A172 (cell line): ENCODE results near the gene TTC39C. TPM values are rescaled to one million over a fixed set of nuclear protein-coding genes. Genes with fewer than 3 reads are reported as not detected.

Experiments
- DNase-seq: peaks from one replicate; pipeline ENCODE4 v3.0.0-alpha.2; 2015; ENCODE audit warnings: low spot score
- total RNA-seq: library from RNA; depleted of rRNA; stranded (reverse); fragments of >200 nt; shearing (Covaris generic); gene quantifications from 2 replicates; pipeline ENCODE4 v1.2.3, GENCODE V29; 2014

TTC39C gene
- total RNA-seq, 1 experiment from 2014 or later, result 17.8 TPM

GRCh38 chr18:24083550-24083949 is 69.0 kb downstream of the TTC39C start:
- no peak for DNase-seq

- DNase-seq, result no peak
Observed at GRCh38 chr18:24086082-24086481, 71.5 kb downstream of the TTC39C start.

DNA sequence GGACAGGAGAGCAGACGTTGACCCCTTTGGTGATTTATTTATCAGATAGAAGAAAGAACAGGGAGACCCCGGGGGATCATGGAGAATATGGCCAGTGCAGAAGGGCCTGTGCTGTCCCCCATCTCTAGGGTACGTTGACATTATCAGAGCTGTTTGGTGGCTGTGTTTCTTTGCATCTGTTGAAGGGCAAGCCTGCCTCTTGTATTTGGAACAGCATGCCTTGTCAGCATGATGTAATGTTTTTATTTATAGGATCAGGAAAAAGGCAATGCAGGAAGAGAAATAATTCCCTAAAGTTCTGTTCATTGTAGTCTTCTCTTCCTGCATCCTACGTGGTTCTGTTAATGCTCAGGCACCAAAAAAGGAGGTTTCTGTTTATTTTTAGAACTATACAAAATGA is 74.5 kb downstream of the TTC39C start:
- no peak for DNase-seq

GRCh38 chr18:24089515-24090337 is 75.2 kb downstream of the TTC39C start:
- DNase-seq, result no peak

DNA sequence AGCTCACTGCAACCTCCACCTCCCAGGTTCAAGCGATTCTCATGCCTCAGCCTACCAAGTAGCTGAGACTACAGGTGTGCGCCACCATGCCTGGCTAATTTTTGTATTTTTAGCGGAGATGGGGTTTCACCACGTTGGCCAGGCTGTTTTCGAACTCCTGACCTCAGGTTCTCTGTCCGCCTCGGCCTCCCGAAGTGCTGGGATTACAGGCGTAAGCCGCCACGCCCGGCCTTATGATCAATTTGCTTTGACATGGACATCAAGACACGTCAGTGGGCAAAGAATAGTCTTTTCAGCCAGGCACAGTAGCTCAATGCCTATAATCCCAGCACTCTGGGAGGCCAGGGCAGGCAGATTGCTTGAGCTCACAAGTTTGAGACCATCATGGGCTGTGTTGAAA is 76.3 kb downstream of the TTC39C start:
- DNase-seq, result no peak

DNA sequence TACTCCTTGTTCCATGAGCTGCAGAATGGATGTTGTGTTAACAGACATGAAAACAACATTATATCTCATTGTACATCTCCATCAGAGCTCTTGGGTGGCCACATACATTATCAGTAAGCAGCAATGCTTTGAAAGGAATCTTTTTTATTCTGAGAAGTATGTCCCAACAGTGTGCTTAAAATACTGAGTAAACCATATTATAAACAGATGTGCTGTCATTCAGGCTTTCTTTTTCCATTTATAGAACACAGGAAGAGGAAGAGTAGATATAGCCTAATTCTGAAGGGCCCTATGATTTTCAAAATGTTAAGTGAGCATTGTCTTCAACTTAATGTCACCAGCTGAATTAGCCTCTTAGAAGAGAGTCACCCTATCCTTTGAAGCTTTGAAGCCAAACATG is 80.0 kb downstream of the TTC39C start:
- no peak for DNase-seq

- DNase-seq, result no peak
Observed at GRCh38 chr18:24095976-24096375, 81.4 kb downstream of the TTC39C start.

DNA sequence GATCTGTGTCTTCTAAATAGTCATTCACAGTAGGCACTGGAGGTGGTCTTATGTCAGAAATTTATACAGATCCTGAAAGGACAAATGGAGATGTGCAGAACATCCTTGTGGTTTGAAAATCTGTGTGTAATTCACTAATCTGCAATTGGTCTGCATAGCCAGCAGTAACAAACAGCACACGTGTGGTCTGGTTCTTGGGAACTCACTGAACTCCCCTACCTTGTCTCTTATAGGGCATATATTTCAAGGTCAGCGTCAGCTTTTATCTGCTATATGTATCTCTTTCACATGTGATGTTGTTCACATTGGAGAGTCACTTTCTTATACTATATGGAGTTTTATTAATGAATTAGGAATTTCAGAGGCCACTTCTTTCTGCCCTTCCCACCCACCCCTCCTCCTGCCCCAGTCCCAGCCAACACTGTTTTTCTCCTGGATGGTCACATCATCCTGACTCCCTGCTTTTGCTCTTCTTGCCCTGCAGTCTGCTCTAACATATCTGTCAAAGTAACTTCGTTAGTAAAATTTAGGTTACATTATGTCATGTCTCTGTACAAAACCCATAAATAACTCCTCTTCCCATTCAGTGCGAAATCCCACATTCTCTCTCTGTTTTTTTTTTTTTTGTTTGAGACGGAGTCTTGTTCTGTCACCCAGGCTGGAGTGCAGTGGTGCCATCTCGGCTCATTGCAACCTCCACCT is 88.9 kb downstream of the TTC39C start:
- no peak for DNase-seq

- DNase-seq, result no peak
Observed at GRCh38 chr18:24104486-24104885, 89.9 kb downstream of the TTC39C start.

GRCh38 chr18:24108641-24109040 is 94.1 kb downstream of the TTC39C start:
- no peak for DNase-seq

DNA sequence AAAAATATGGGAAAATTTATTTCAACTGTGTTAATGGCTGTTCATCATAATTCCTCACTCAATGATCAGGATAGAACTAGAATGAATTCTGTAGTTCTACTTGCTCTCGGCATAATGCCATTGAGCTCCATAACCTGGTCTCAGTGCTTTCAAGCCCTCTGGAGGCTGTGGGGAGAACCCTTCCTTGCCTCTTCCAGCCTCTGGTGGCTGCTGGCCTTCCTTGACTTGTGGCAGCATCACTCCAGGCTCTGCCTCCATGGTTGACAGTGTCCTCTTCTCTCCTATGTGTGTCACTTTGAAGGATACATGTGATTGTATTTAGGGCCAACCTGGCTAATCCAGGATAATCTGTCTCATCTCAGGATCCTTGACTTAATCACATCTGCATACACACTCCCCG is 97.4 kb downstream of the TTC39C start:
- DNase-seq, result no peak

GRCh38 chr18:24112464-24112863 is 97.9 kb downstream of the TTC39C start:
- no peak for DNase-seq

DNA sequence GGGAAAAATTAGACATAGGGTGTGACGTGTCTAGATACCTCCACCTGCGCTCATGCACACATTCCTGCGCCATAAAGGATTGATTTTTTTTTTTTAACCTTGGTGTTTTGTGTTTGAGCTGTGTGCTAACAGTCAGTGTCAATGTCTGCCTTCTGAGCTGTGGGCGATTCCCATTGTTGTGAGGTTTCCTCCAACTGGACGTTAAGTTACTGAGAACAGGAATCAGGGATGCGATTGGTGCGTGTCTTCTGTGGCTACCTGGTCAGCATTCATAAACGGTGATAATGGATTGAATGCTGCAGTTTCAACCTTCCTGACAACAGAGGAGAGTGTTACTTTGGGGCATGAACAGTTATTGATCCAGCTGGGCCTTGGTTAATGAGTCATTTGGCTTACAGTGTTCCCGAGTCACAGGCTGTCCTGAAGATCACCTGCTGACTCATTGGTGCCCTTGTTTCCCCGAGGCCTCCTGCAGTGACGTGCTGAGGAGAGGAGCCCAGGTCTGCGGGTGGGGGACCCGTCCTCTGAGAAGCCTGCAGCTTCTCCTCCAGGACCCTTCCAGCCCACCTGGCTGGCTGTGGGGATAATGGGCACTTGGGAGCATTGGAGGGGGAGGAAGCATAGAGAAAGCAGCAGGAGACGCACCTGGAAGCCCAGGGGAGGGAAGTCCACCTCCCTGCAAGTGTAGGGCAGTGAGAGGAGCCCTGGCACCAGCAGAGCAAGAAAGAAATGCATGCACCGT is 98.5 kb downstream of the TTC39C start:
- peak; percentile 48 for DNase-seq

GRCh38 chr18:24114924-24115549 is 100.5 kb downstream of the TTC39C start:
- no peak for DNase-seq

DNA sequence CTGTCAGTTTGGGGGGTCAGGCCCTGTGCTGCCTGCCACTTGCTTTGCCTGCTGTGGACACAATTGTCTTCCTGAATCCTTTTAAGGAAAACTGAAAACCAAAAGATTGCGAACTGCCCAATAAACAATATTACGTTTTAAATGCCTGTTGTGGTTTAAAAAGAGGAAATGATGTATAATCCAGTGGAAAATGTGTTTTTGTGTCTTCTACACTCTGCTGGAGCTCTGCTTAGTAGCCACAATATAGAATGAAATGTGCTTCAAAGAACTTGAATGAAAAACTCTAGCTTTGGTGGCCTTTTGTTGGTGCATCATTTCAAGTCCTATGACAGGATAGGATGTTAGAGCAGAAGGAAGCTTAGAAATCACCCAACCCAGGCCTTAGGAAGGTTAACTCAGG is 101.1 kb downstream of the TTC39C start:
- no peak for DNase-seq

DNA sequence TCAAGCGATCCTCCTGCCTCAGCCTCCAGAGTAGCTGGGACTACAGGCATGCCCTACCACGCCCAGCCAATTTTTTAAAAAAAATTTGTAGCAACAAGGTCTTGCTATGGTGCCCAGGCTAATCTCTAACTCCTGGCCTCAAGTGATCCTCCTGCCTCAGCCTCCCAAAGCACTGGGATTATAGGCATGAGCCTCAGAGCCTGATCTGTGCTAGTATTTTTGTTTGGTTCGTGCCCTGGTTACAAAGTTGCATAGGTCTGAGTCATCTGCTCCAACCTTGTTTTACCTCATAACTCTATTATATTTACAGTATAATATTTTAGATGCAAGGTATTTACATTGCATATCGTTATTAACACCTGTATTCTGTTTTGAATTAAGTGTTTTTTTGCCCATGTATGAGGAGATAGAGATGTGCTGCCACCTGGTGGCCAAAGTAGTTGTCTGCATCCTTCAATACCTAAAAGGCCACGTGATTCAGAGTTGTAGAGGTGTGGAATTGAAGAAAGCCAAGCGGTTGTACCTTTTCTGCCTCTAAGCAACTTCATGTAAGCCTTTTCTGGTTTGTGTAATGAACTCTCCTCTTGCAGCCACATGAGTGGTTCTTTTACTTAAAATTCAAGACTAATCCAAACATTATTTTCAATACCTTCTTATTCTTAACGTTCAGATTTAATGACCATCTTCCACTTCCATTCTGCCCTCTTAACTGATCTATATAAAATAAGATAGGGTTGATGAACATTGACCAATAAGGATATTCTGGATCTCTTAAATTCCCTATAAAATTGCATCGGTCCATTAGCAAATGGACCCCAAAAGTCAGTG is 104.4 kb downstream of the TTC39C start:
- peak; percentile 72 for DNase-seq

DNA sequence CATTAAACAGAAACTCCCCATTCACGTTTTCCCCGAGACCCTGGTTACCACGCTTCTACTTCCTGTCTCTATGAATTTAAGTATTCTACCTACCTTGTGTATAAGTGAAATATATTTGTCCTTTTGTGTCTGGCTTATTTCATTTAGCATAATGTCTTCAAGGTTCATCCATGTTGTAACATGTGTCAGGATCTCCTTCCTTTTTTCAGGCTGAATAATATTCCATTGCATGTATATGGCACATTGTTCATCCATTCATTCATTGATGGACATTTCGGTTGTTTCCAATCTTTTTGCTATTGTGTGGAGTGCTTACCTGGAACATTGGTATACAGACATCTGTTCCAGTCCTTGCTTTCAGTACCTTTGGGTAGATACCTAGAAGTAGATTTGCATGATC is 106.1 kb downstream of the TTC39C start:
- no peak for DNase-seq

DNA sequence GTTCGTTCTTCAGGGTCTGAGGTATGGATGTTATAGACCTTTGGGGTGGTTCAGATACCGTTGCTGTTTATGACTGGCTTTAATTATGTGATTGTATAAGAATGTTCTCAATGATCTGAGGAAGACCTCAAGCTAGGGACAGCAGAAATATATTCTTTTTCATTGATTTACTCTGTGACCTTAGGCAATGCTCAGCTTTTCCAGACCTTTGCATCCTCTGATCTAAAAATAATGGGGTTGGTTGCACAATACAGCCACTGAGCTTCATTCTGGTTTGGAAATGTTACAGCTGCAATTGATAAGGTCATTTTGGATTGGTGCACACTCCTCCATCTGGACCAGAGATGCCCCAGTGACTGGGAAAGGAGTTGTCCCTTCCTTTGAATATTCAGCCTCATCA is 107.1 kb downstream of the TTC39C start:
- DNase-seq, result no peak

DNA sequence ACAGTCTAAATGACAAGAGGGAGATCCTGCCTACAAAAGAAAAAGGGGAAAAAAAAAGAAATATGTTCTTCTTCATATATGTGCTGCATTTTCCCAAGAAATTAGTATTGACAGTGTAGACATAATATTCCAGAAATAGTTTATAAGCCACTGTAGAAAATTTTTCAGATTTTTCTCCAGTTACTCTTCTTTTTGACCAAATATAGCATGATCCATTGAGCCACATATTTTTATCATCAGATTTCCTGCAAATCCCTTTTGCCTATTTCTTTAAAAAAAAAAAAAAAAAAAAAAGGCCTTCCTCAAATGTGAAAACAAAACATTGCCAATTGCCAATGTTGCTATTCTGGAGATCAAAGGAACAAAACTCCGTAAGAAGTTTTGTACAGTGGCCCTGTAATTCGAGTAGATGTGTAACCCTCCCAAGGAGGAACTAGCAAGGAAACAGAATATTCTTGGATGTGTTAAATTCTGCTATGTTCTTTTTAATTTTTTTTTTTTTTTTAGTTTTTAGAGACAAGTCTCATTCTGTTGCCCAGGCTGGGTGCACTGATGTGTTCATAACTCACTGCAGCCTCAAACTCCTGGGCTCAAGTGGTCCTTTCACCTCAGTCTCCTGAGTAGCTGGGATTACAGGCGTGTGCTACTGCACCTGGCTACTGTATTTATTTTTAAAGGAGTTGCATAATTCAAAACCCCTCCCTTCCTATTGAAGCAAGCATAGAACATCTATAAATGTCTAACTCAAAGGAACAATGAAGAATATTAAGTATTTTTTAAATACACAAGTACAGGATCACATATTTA is 111.8 kb downstream of the TTC39C start:
- DNase-seq, result no peak

DNA sequence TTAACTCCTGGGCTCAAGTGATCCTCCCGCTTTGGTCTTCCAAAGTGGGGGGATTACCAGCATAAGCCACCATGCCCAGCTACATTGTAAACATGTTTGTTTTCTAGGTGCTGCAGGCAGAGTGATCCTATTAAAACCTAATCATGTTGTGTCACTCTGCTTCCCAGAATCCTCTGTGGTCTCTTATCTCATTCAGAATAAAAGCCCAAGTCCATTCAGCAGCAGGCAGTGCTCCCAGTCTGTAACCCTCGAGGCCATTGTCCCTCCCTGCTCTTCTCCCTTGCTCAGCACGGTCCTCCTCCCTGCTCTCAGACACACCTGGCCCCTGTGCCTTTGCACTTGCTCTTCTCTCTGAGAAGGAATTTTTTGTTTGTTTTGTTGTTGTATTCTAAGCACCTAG is 113.2 kb downstream of the TTC39C start:
- DNase-seq, result no peak
